Thyroid gland (tissue), 4 donors: ENCODE data around the gene ZSCAN23. TPM values are rescaled to one million over a fixed set of nuclear protein-coding genes. Genes with fewer than 3 reads are reported as not detected.

Source experiments
- DNase-seq, 2 donors: peaks; one replicate each; pipeline ENCODE4 v3.0.0-alpha.2; 2019
- H3K27ac ChIP-seq, 3 donors: fragments of 200-600 bp; sonication (generic); 1 replicate in 2 of 3; 2 replicates in 1 of 3; pipeline ENCODE4 v1.5.1; 2016 to 2019; ENCODE audit warnings: mild to moderate bottlenecking in 1 of 3, moderate library complexity in 1 of 3
- H3K27me3 ChIP-seq: fragments of 200-600 bp; sonication (generic); one replicate; pipeline ENCODE4 v1.5.1; 2019
- H3K36me3 ChIP-seq, 2 donors: fragments of 200-600 bp; sonication (generic); one replicate each; pipeline ENCODE4 v1.5.1; 2016 to 2019
- H3K4me1 ChIP-seq, 2 donors: fragments of 200-600 bp; sonication (generic); one replicate each; pipeline ENCODE4 v1.5.1; 2017 to 2019
- H3K4me3 ChIP-seq, 3 donors: fragments of 200-600 bp; sonication (generic); replicated peaks in 1 of 3; 1 replicate in 2 of 3; 2 replicates in 1 of 3; pipeline ENCODE4 v1.5.1; 2016; ENCODE audit warnings: mild to moderate bottlenecking in 1 of 3
- H3K9me3 ChIP-seq: fragments of 200-600 bp; sonication (generic); one replicate; pipeline ENCODE4 v1.5.1; 2017
- POLR2A ChIP-seq, 2 donors: fragments of 450-650 bp; IDR thresholded peaks; one replicate each; pipeline ENCODE4 v1.6.1; 2017; ENCODE audit warnings: antibody characterized with exemption in 2 of 2, mild to moderate bottlenecking in 2 of 2, moderate library complexity in 1 of 2
- WGBS, 2 donors: methylation state at CpG; one replicate each; pipeline ENCODE4 v1.1.5; 2017; 5-methylcytosine and 5-hydroxymethylcytosine counted together
- intact Hi-C: fragments of 100-400 bp; cut with DNase I; formaldehyde crosslinking; loops from one replicate; pipeline ENCODE4 v1.15.1; 2023
- total RNA-seq, 4 donors: library from RNA; depleted of rRNA; stranded (reverse); fragments of >200 nt; gene quantifications; one replicate each; pipeline ENCODE4 v1.2.3, GENCODE V29; 2016
- TF ChIP-seq, protein P1 (sequence below), 6 experiments: fragments of 200-600 bp in 3 of 6; fragments of 450-650 bp in 3 of 6; sonication (generic) in 3 of 6; IDR thresholded peaks; one replicate each; pipeline ENCODE4 v1.5.1; 2016 to 2019; ENCODE audit warnings: antibody characterized with exemption in 6 of 6, mild to moderate bottlenecking in 2 of 6, inconsistent platforms in 1 of 6, moderate library complexity in 1 of 6

ZSCAN23 gene
- total RNA-seq, 4 donors from 2014 or later: 4.1 to 8.2 (median 6.6) TPM

DNA sequence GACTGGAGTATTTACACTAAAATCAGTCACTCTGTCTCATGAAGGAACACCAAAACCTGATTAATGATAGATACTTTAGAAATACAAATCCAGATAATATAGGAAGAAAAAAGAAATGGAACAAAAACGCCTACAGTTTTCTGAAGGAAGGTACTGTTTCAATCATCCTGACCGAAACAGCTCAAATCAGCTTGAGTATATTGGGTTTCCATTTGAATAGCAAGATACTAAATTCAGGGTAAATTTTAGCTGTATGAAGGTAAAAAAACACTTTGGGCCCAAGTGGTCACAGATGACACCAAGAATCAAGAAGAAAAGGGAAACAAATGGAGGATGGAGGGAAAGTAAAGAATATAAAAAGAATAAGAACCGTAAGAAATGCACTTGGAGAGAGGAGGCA is 6.9 kb downstream of the ZSCAN23 start:
- no peaks in the 10 kb centered on the region for H3K9me3 ChIP-seq
- H3K27me3 ChIP-seq: no peaks in the 10 kb centered on the region
- no peak overlapping the region for H3K27ac ChIP-seq
- WGBS, 2 donors: 90 to 91% methylated on average over 3 of the region's 3 CpGs
- DNase-seq: no peak
- TF ChIP-seq, protein P1, sequence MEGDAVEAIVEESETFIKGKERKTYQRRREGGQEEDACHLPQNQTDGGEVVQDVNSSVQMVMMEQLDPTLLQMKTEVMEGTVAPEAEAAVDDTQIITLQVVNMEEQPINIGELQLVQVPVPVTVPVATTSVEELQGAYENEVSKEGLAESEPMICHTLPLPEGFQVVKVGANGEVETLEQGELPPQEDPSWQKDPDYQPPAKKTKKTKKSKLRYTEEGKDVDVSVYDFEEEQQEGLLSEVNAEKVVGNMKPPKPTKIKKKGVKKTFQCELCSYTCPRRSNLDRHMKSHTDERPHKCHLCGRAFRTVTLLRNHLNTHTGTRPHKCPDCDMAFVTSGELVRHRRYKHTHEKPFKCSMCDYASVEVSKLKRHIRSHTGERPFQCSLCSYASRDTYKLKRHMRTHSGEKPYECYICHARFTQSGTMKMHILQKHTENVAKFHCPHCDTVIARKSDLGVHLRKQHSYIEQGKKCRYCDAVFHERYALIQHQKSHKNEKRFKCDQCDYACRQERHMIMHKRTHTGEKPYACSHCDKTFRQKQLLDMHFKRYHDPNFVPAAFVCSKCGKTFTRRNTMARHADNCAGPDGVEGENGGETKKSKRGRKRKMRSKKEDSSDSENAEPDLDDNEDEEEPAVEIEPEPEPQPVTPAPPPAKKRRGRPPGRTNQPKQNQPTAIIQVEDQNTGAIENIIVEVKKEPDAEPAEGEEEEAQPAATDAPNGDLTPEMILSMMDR (IDR thresholded peaks at IDR 0.05): no peak
- TF ChIP-seq POLR2A (IDR thresholded peaks at IDR 0.05): no peak
- H3K36me3 ChIP-seq: no peaks in the 10 kb centered on the region
- intact Hi-C loops: no loop called here
- H3K4me1 ChIP-seq: no peaks in the 10 kb centered on the region
- no peak overlapping the region for H3K4me3 ChIP-seq

DNA sequence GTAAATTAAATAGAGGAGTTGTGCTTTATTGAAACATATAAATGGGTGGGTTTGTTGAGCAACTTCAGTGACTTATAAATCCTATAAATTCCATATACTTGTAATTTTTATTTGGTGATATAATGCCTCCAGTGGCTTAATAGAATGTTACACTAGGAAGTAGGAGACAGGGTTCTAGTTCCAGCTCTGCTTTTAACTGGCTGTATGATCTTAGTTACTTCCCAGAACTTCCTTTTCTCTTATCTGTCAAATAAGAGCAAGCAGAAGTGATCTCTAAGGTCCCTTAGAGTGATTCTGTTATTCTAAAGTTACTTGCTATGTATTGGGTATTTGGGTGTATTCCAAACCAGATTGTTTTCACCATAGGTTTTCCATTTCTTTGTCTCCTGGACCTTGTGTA is 10.2 kb downstream of the ZSCAN23 start:
- no peak for TF ChIP-seq POLR2A (IDR thresholded peaks at IDR 0.05)
- TF ChIP-seq, protein P1 (IDR thresholded peaks at IDR 0.05): no peak
- no peaks in the 10 kb centered on the region for H3K9me3 ChIP-seq
- H3K36me3 ChIP-seq: no peaks in the 10 kb centered on the region
- DNase-seq: no peak
- H3K4me1 ChIP-seq: no peaks in the 10 kb centered on the region
- no peak overlapping the region for H3K27ac ChIP-seq
- H3K4me3 ChIP-seq: no peak overlapping the region
- intact Hi-C loops: no loop called here
- H3K27me3 ChIP-seq: no peaks in the 10 kb centered on the region

DNA sequence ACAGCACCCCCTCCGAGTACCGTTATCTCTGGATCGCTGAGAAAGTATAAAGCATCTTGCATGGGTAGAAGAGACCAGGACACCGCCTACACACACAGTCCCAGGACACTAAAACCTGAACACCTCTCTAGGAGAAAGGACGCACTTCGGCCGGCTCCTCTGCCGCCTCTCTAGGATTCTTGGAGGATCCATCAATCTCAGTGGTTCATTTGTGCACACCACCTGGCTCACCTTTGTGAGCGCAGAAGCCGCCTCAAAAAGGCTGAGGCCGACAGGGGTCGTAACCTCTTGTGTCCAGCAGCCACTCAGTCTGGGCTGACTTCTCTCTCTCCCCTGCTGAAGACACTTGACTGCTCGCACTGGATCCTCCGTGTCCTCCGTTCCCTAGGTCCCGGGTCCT is 13.5 kb downstream of the ZSCAN23 start:
- 85 to 90% methylated on average over 15 to 16 of the region's 16 CpGs for WGBS, 2 donors
- no peak for TF ChIP-seq POLR2A (IDR thresholded peaks at IDR 0.05)
- TF ChIP-seq, protein P1 (IDR thresholded peaks at IDR 0.05): no peak
- H3K4me3 ChIP-seq: no peak overlapping the region
- intact Hi-C loops: no loop called here
- DNase-seq: no peak
- H3K27me3 ChIP-seq: no peaks in the 10 kb centered on the region
- no peaks in the 10 kb centered on the region for H3K9me3 ChIP-seq
- H3K27ac ChIP-seq: no peak overlapping the region
- no peaks in the 10 kb centered on the region for H3K36me3 ChIP-seq
- no peaks in the 10 kb centered on the region for H3K4me1 ChIP-seq

DNA sequence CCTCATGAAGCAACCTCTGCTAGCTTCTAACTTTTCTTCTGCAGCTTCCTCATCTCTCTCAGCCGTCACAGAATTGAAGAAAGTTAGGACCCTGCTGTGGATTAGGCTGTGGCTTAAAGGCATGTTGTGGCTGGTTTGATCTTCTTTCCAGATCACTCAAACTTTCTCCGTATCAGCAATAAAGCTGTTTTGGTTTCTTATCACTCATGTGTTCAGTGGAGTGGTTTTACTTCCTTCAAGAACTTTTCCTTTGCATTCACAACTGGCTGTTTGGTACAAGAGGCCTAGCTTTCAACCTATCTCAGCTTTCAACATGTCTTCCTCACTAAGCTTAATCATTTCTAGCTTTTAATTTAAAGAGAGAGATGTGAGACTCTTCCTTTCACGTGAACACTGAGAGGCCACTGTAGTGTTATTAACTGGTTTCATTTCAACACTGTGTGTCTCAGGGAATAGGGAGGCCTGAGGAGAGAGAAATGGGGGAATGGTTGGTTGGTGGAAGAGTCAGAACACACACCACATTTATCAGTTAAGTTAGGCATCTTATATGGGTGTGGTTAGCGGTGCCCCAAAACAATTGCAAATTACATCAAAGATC is 17.2 kb downstream of the ZSCAN23 start:
- Histone ChIP-seq H3K36me3 (no peaks in the 10 kb centered on the region), H3K4me3 (no peak overlapping the region), H3K9me3 (no peaks in the 10 kb centered on the region), H3K27me3 (no peaks in the 10 kb centered on the region), H3K4me1 (no peaks in the 10 kb centered on the region), H3K27ac (no peak overlapping the region)
- TF ChIP-seq POLR2A (IDR thresholded peaks at IDR 0.05): no peak
- TF ChIP-seq, protein P1 (IDR thresholded peaks at IDR 0.05): no peak
- WGBS, 2 donors: 91 to 92% methylated on average over 4 of the region's 4 CpGs
- intact Hi-C loops: no loop called here
- no peak for DNase-seq

DNA sequence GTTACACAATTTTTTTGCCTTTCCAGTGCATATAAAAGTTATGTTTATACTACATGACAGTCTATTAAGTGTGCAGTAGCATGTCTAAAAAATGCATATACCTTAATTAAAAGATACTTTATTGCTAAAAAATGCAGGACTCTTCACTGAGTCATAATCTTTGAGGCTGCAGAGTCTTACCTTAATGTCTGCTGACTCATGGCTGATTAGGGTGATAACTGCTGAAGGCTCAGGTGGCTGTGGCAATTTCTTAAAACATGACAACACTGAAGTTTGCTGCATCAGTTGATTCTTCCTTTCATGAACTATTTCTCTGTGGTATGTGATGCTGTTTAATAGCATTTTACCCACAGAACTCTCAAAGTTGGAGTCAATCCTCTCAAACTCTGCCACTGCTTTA is 19.1 kb downstream of the ZSCAN23 start:
- Histone ChIP-seq H3K27me3 (no peaks in the 10 kb centered on the region), H3K36me3 (no peaks in the 10 kb centered on the region), H3K4me3 (no peak overlapping the region), H3K9me3 (no peaks in the 10 kb centered on the region), H3K27ac (no peak overlapping the region), H3K4me1 (no peaks in the 10 kb centered on the region)
- no peak for DNase-seq
- intact Hi-C loops: no loop called here
- no peak for TF ChIP-seq POLR2A (IDR thresholded peaks at IDR 0.05)
- TF ChIP-seq, protein P1 (IDR thresholded peaks at IDR 0.05): no peak
